ENCODE measurements around the gene EIF4B.

EIF4B gene

DNA sequence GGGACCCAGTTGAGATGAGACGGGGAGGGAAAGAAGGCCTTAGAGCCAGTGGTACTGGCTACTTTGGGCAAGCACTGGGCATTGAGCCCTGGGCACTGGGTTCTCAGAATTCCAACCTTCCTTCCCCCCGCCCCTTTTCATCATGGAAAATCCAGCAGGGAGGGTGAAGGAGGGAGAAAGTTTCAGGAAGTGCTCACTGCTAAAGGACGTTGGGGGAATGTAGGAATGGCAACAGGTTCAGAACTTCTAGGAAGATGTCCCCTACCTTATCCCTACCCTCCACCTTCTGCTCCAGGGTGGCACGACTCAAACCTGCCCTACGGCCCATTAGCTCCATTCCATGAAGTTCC, 39.4 kb downstream of the EIF4B start:
- DNase-seq (ENCODE audit: low read depth in 4 of 4, low spot score in 1 of 4) = no peak

- DNase-seq (ENCODE audit: low read depth in 4 of 4, low spot score in 1 of 4) = peak in 2 of 4 experiments; percentile 19 to 40
Observed at GRCh38 chr12:53046655-53047220, 40.5 kb downstream of the EIF4B start.

- peak; percentile 19 to 46 (median 31) for DNase-seq (ENCODE audit: low read depth in 4 of 4, low spot score in 1 of 4)
Observed at GRCh38 chr12:53047221-53048032, 41.2 kb downstream of the EIF4B start.

DNA sequence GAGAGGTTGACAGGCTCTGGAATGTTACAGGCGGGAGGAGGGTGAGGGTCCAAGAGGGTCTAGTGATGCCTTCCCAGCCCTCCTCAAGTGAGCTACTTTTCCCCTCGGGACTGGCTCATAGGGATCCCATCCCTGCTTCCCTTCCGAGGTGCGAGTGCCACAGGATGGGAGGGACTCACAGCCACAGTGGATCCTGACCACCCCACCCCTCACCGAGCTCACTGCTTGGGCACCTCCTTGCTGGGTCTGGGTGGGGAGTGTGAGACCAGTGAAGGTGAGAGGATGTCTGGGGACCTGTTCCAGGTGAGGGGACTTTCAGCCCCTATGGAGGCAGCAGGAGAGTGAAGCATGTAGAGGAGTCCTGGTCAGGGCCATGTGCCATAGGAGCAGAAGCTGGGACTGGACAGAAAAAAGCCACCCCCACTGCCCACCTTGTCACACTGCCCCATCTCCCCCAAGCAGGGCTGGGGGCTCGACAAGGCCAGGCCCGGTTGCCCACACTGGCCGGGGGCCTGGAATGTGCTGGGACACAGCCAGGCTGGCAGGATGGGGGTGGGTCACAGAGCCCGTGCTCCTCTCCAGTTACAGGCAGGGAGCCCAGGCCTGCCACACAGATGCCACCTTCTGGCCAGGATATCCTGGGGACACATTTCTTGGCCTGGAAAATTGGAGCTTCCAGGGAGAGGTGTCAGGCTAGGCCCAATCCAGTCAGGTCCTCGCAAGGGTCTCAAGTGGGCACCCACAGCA, 42.0 kb downstream of the EIF4B start:
- DNase-seq (ENCODE audit: low read depth in 4 of 4, low spot score in 1 of 4) = no peak

DNA sequence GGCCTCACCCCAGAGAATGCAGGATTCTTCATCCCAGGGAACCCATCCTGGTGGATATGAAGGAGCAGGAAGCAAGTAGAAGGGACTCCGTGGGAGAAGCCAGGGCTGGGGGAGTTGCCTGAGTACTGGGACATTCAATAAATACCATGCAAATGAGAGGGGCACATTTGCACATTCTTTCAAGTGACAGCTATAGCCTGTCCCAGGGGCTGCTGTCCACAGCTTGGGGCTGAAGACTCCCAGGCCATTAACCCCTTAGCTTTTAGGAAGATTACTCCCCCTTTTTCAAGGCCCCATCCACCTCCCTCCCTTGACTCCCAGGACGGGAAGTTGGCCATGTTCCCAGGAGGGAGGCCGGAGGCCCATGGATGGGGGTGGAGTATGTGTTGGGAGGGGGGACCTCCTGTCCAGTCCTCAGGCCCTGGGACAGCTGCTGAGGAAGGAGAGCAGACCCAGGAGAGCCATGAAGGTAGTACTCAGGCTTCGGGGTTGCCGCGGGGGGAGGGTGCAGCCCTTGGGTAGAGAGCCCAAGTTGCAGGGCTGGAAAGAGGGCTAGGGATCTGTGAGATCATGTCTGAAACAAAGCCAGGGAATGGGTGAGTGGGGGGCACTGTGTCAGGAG, 42.6 kb downstream of the EIF4B start:
- DNase-seq (ENCODE audit: low read depth in 4 of 4, low spot score in 1 of 4) = no peak

- no peak for DNase-seq (ENCODE audit: low read depth in 4 of 4, low spot score in 1 of 4)
Observed at GRCh38 chr12:53049571-53050318, 43.5 kb downstream of the EIF4B start, which contains the start of gene TNS2. Gene TNS2 (plus strand): TSS chr12:53050065. CDS start chr12:53050186, 121 bp downstream.

DNA sequence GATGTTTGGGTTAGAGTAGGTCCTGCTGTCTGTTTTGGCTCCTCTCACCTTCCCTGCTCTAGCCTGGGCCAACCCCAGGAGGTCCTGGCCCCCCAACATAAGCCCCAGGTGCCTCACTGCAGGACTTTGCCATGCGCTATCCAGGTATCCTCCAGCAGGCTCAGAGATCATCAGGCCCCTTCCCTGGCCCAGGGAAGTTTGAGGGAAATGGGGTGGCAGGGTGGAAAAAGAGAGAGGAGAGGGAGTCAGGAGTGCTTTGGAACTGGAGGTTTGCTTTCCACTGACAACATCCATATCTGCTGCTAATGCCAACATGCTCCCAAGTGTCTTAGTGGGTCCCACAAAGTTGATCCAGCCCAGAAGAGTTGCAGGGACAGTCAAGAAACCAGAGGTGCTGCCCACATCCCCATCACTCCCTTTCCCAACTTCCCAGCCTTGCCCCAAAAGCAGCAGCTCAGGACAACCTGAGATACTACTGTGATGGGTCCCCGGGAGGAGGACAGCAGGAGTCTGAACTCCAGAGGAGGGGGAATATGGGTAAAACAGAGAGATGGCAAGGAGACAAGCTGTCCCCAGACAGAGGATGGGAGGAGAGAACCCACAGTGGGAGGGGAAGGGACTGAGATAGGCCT, 44.3 kb downstream of the EIF4B start:
- no peak for DNase-seq (ENCODE audit: low read depth in 4 of 4, low spot score in 1 of 4)

- no peak for DNase-seq (ENCODE audit: low read depth in 4 of 4, low spot score in 1 of 4)
Observed at GRCh38 chr12:53051058-53051880, 45.0 kb downstream of the EIF4B start.

DNA sequence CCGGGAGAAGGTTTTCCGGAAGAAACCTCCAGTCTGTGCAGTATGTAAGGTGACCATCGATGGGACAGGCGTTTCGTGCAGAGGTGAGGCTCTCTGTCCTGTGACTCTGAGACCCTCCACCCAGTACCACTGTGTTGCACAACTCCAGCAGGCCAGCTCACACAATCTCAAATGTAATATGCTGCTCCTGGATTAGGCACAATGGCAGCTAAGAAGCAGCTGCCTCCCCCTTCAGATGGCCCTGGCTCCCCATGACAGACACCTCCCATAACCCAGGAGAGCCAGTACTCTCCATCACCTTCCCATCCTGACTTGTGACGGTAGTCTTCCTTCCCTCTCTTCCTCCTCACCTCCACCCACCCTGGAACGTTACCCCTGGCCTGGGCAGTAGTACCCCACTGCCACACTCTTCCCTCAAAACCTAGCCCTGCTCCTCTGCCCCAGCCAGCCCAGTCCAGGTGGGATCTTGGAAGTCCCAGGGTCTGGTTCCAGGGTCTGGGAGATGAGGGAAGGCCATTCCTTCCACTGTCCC, 45.7 kb downstream of the EIF4B start:
- DNase-seq (ENCODE audit: low read depth in 4 of 4, low spot score in 1 of 4) = no peak

- no peak for DNase-seq (ENCODE audit: low read depth in 4 of 4, low spot score in 1 of 4)
Observed at GRCh38 chr12:53052419-53053217, 46.4 kb downstream of the EIF4B start.

DNA sequence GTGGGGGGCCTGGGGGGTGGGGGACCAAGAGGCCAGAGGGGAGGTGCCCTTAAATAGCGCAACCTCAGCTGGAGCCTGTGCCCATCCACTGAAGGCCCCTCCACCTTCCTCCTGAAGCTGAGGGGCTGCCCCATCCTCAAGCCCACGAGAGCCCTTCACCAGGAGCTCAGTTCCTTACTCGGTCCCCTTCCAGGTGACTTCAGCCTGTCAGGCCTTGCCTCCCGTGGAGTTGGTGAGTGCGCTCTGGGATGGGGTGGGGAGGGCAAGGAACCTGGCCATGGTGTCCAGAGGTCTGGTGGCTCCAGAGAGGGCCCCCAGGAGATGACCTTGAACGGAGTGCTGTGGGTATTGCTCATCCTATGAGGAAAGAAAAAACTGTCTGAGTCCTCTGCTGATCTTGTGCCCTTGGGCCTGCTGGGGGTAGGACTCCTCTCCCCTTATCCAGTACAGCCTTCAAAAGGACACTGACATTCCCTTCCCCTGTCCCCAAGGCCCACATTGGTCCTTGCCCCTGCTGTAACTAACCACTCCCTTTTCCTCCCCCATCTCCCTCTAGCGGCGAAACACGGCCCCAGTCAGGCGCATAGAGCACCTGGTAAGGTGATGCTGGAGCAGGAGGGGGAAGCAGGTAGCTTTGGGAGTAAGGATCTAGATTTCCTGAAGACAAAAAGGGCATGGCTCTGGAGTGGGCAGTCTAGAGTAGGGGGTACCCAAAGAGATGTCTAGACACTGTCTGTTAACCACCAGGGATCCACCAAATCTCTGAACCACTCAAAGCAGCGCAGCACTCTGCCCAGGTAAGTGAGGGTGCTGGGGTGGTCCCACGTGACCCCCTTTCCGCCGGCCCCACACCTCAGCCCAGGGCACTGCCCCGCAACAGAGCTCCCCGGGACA, 47.2 kb downstream of the EIF4B start:
- peak in 2 of 4 experiments; percentile 20 to 26 for DNase-seq (ENCODE audit: low read depth in 4 of 4, low spot score in 1 of 4)

GRCh38 chr12:53054112-53054878, 48.0 kb downstream of the EIF4B start:
- DNase-seq (ENCODE audit: low read depth in 4 of 4, low spot score in 1 of 4) = peak; percentile 86 to 91 (median 87)

- no peak for DNase-seq (ENCODE audit: low read depth in 4 of 4, low spot score in 1 of 4)
Observed at GRCh38 chr12:53055471-53056266, 49.4 kb downstream of the EIF4B start.

- DNase-seq (ENCODE audit: low read depth in 4 of 4, low spot score in 1 of 4) = no peak
Observed at GRCh38 chr12:53056296-53056695, 50.0 kb downstream of the EIF4B start.

- DNase-seq (ENCODE audit: low read depth in 4 of 4, low spot score in 1 of 4) = no peak
Observed at GRCh38 chr12:53056901-53057300, 50.6 kb downstream of the EIF4B start.
